AG04450 (cell line): ENCODE data around the gene PLAGL2. TPM values are rescaled to one million over a fixed set of nuclear protein-coding genes. Genes with fewer than 3 reads are reported as not detected.

Experiments used
- CTCF ChIA-PET: fragments of 300-600, 350-600 bp; formaldehyde crosslinking; extraction: SDS; loops from one replicate; lab custom pipeline; 2022; ENCODE audit warnings: antibody characterized with exemption, inconsistent platforms; lab: Charles Lee
- POLR2A ChIA-PET: fragments of 350-600 bp; formaldehyde crosslinking; extraction: SDS; loops from one replicate; lab custom pipeline; 2021; ENCODE audit warnings: antibody characterized with exemption, inconsistent platforms; lab: Yijun Ruan, JAX
- DNase-seq: peaks from one replicate; pipeline ENCODE4 v3.0.0-alpha.2; 2011; ENCODE audit warnings: low read depth, low spot score
- H3K27ac ChIP-seq: one replicate; pipeline ENCODE4 v1.5.1; 2012; ENCODE audit warnings: low read depth, low read length, control low read depth
- H3K27me3 ChIP-seq: one replicate; pipeline ENCODE4 v1.6.0; 2012; ENCODE audit warnings: low read length; ENCODE audit not compliant: control insufficient read depth, insufficient read depth
- H3K4me3 ChIP-seq: 2 replicates; pipeline ENCODE4 v1.5.1; 2011; ENCODE audit warnings: mild to moderate bottlenecking, low read depth, low read length, control low read depth
- H3K9me3 ChIP-seq: 2 replicates; pipeline ENCODE4 v1.5.1; 2012; ENCODE audit warnings: low read length; ENCODE audit not compliant: control insufficient read depth, insufficient read depth
- CTCF ChIP-seq: IDR thresholded peaks from 2 replicates; pipeline ENCODE4 v1.5.1; 2011; ENCODE audit warnings: low read depth, low read length, control low read depth, inconsistent platforms
- polyA plus RNA-seq: library from polyadenylated mRNA; depleted of rRNA; stranded (reverse); fragments of >200 nt; gene quantifications from 2 replicates; pipeline ENCODE4 v1.2.3, GENCODE V29; 2011

PLAGL2 gene
- polyA plus RNA-seq, 1 experiment: 5.9 TPM

- H3K9me3 ChIP-seq: no peaks in the 10 kb centered on the region; the same call in 1 of the 2 replicates
- DNase-seq: no peak
- H3K27ac ChIP-seq: no peak overlapping the region
- ChIA-PET POLR2A (no interaction called here), CTCF (no interaction called here)
- no peaks in the 10 kb centered on the region for H3K27me3 ChIP-seq
- peak; percentile 20; the same call in 1 of the 2 replicates for TF ChIP-seq CTCF
- H3K4me3 ChIP-seq: no peak overlapping the region
These were observed 32.7 kb upstream of the PLAGL2 start for GRCh38 chr20:32240205-32240604.

GRCh38 chr20:32238483-32239425, 31.2 kb upstream of the PLAGL2 start:
- DNase-seq: no peak
- Histone ChIP-seq H3K4me3 (no peak overlapping the region), H3K9me3 (no peaks in the 10 kb centered on the region; the same call in 1 of the 2 replicates), H3K27ac (no peak overlapping the region), H3K27me3 (no peaks in the 10 kb centered on the region)
- ChIA-PET POLR2A (no interaction called here), CTCF (no interaction called here)
- no peak for TF ChIP-seq CTCF

GRCh38 chr20:32237419-32237818, 29.9 kb upstream of the PLAGL2 start:
- no peak for TF ChIP-seq CTCF
- ChIA-PET POLR2A (interaction anchor here (0.7 kb wide), 1 partner anchor 18 kb away, joined by 3 read pairs; no protein-coding TSS in a partner anchor), CTCF (no interaction called here)
- H3K4me3 ChIP-seq: no peak overlapping the region
- H3K27me3 ChIP-seq: no peaks in the 10 kb centered on the region
- DNase-seq: no peak
- H3K27ac ChIP-seq: no peak overlapping the region
- H3K9me3 ChIP-seq: no peaks in the 10 kb centered on the region; the same call in 1 of the 2 replicates

GRCh38 chr20:32236819-32237218, 29.3 kb upstream of the PLAGL2 start:
- no peak overlapping the region for H3K4me3 ChIP-seq
- no peak for DNase-seq
- ChIA-PET POLR2A (interaction anchor here (0.7 kb wide), 2 partner anchors 19 to 49 kb away, joined by 3 read pairs; no protein-coding TSS in a partner anchor), CTCF (no interaction called here)
- no peaks in the 10 kb centered on the region for H3K27me3 ChIP-seq
- no peaks in the 10 kb centered on the region; the same call in 1 of the 2 replicates for H3K9me3 ChIP-seq
- no peak for TF ChIP-seq CTCF
- H3K27ac ChIP-seq: no peak overlapping the region

- POLR2A ChIA-PET: interaction anchor here (0.6 to 0.7 kb wide), 2 partner anchors 49 to 376 kb away, joined by 3 read pairs; no protein-coding TSS in a partner anchor
These were observed 28.5 kb upstream of the PLAGL2 start for GRCh38 chr20:32236048-32236533.

More at GRCh38 chr20:32236048-32236533, 28.5 kb upstream of the PLAGL2 start:
- Histone ChIP-seq H3K27ac (no peak overlapping the region), H3K9me3 (no peaks in the 10 kb centered on the region; the same call in 1 of the 2 replicates), H3K27me3 (no peaks in the 10 kb centered on the region), H3K4me3 (no peak overlapping the region)
- CTCF ChIA-PET: no interaction called here
- no peak for TF ChIP-seq CTCF
- no peak for DNase-seq
